Measurements from ENCODE around the gene CXCR3.
"Not testable (repeated sequence)": the region's sequence is repeated elsewhere in the genome, so short reads cannot be mapped to it uniquely, and the experiment has no call there.

Gene CXCR3

DNA sequence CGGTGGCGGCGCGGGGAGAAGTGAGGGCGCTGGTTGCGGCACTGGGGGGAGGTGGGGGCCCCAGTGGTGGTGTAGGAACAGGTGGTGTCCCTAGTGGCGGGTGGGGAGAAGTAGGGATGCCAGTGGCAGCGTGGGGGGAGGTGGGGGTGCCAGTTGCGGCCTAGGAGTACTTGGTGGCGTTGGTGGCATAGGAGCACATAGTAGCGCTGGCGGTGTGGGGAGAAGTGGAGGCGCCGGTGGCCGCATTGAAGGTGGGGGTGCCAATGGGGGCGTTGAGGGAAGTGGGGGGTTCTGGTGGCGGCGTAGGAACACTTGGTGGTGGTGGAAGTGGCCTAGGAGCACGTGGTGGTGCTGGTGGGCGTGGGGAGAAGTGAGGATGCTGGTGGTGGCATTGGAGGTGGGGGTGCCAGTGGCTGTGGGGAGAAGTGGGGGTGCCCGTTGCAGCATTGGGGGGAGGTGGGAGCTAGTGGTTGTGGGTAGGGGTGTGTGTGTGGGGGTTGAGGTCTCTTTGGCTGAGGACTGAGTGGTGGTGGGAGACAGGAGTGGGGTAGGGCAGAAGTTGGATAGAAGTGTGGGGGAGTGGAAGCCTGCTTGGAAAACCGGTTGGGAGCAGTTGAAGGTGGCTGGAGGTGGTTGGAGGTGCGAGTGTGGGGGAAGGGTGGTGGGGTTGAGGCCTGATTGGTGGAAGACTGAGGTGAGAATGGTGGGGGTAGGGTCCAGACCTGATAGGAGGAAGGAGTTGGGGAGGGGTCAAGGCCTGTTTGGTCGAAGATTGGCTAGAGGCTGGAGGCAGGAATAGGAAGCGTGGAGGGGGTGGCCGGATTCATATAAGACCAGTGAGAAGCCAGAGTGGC lies 38.9 kb downstream of the CXCR3 start:
- no peaks in the 10 kb centered on the region for H3K27me3 ChIP-seq (ENCODE audit: control insufficient read depth, insufficient read depth, low read length)
- H3K79me2 ChIP-seq, result no peaks in the 10 kb centered on the region
- H2AFZ ChIP-seq, result no peak overlapping the region
- no peak overlapping the region for H3K27ac ChIP-seq
- no peaks in the 10 kb centered on the region for H3K36me3 ChIP-seq (ENCODE audit: control insufficient read depth, insufficient read depth, low read length)
- H3K4me3 ChIP-seq (ENCODE audit: low read depth, low read length), result no peak overlapping the region
- no peaks in the 10 kb centered on the region for H3K4me1 ChIP-seq
- TF ChIP-seq, protein P1, sequence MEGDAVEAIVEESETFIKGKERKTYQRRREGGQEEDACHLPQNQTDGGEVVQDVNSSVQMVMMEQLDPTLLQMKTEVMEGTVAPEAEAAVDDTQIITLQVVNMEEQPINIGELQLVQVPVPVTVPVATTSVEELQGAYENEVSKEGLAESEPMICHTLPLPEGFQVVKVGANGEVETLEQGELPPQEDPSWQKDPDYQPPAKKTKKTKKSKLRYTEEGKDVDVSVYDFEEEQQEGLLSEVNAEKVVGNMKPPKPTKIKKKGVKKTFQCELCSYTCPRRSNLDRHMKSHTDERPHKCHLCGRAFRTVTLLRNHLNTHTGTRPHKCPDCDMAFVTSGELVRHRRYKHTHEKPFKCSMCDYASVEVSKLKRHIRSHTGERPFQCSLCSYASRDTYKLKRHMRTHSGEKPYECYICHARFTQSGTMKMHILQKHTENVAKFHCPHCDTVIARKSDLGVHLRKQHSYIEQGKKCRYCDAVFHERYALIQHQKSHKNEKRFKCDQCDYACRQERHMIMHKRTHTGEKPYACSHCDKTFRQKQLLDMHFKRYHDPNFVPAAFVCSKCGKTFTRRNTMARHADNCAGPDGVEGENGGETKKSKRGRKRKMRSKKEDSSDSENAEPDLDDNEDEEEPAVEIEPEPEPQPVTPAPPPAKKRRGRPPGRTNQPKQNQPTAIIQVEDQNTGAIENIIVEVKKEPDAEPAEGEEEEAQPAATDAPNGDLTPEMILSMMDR (IDR thresholded peaks at IDR 0.05), result no peak
- no peaks in the 10 kb centered on the region for H3K9me3 ChIP-seq (ENCODE audit: control insufficient read depth, low read length)
- no peak overlapping the region for H3K9ac ChIP-seq
- no peak overlapping the region for H3K4me2 ChIP-seq (ENCODE audit: low read length)

- H3K27ac ChIP-seq, result no peak within 1 kb of the TSS
- H3K9ac ChIP-seq, result no peak within 1 kb of the TSS
- H3K27me3 ChIP-seq (ENCODE audit: control insufficient read depth, insufficient read depth, low read length), result no peaks in the 10 kb centered on the region
- H3K9me3 ChIP-seq (ENCODE audit: control insufficient read depth, low read length), result no peaks in the 10 kb centered on the region
- no peak within 1 kb of the TSS for H3K4me2 ChIP-seq (ENCODE audit: low read length)
- H3K79me2 ChIP-seq, result no peaks in the 10 kb centered on the region
- TF ChIP-seq, protein P1 (IDR thresholded peaks at IDR 0.05), result no peak
- no peak within 1 kb of the TSS for H2AFZ ChIP-seq
- no peaks in the 10 kb centered on the region for H3K4me1 ChIP-seq
- no peak within 1 kb of the TSS for H3K4me3 ChIP-seq (ENCODE audit: low read depth, low read length)
- H3K36me3 ChIP-seq (ENCODE audit: control insufficient read depth, insufficient read depth, low read length), result no peaks in the 10 kb centered on the region
These were observed 39.8 kb downstream of the CXCR3 start, which contains the start of gene GCNA for GRCh38 chrX:71578253-71579135. TSS of gene GCNA (plus strand) at chrX:71578437. CDS start at chrX:71580822, 2,385 bp downstream.

GRCh38 chrX:71577682-71578081 lies 40.6 kb downstream of the CXCR3 start:
- no peak overlapping the region for H2AFZ ChIP-seq
- no peak overlapping the region for H3K9ac ChIP-seq
- H3K27ac ChIP-seq, result no peak overlapping the region
- no peaks in the 10 kb centered on the region for H3K79me2 ChIP-seq
- TF ChIP-seq, protein P1 (IDR thresholded peaks at IDR 0.05), result no peak
- H3K4me1 ChIP-seq, result no peaks in the 10 kb centered on the region
- H3K36me3 ChIP-seq (ENCODE audit: control insufficient read depth, insufficient read depth, low read length), result no peaks in the 10 kb centered on the region
- H3K4me2 ChIP-seq (ENCODE audit: low read length), result no peak overlapping the region
- no peaks in the 10 kb centered on the region for H3K27me3 ChIP-seq (ENCODE audit: control insufficient read depth, insufficient read depth, low read length)
- H3K9me3 ChIP-seq (ENCODE audit: control insufficient read depth, low read length), result no peaks in the 10 kb centered on the region
- H3K4me3 ChIP-seq (ENCODE audit: low read depth, low read length), result no peak overlapping the region

DNA sequence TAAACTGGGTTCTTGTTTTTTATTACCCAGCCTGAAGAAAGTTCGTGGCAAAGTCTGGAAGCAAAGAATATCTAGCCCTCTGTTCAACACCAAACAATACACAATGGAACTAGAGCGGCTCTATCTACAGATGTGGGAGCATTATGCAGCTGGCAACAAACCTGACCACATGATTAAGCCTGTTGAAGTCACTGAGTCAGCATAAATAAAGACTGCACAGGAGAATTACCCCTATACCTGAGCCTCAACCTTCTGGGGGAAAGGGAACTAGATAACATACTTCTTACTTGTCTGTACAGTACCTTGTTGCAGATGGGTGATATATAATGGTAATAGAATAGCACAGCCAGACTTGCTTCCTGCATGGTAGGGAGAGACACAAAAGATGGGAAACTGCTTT lies 44.7 kb downstream of the CXCR3 start:
- H2AFZ ChIP-seq, result no peak overlapping the region
- H3K79me2 ChIP-seq, result no peaks in the 10 kb centered on the region
- H3K4me1 ChIP-seq, result no peaks in the 10 kb centered on the region
- no peaks in the 10 kb centered on the region for H3K36me3 ChIP-seq (ENCODE audit: control insufficient read depth, insufficient read depth, low read length)
- no peak overlapping the region for H3K27ac ChIP-seq
- H3K9ac ChIP-seq, result no peak overlapping the region
- H3K9me3 ChIP-seq (ENCODE audit: control insufficient read depth, low read length), result no peaks in the 10 kb centered on the region
- no peak overlapping the region for H3K4me2 ChIP-seq (ENCODE audit: low read length)
- TF ChIP-seq, protein P1 (IDR thresholded peaks at IDR 0.05), result no peak
- no peak overlapping the region for H3K4me3 ChIP-seq (ENCODE audit: low read depth, low read length)
- H3K27me3 ChIP-seq (ENCODE audit: control insufficient read depth, insufficient read depth, low read length), result no peaks in the 10 kb centered on the region

- H3K4me1 ChIP-seq; H3K4me2 ChIP-seq (ENCODE audit: low read length); H2AFZ ChIP-seq; H3K9ac ChIP-seq; H3K27me3 ChIP-seq (ENCODE audit: control insufficient read depth, insufficient read depth, low read length); H3K9me3 ChIP-seq (ENCODE audit: control insufficient read depth, low read length); H3K36me3 ChIP-seq (ENCODE audit: control insufficient read depth, insufficient read depth, low read length); H3K27ac ChIP-seq; H3K79me2 ChIP-seq; H3K4me3 ChIP-seq (ENCODE audit: low read depth, low read length): not testable (repeated sequence)
These were observed 46.9 kb downstream of the CXCR3 start for GRCh38 chrX:71571390-71571789.

All from parathyroid adenoma (tissue), 2 donors.